Measurements from ENCODE around the gene MDH1B.

Gene MDH1B

GRCh38 chr2:206693399-206694137 lies 71.6 kb downstream of the MDH1B start:
- DNase-seq, result peak in 1 of 2 experiments; percentile 26

GRCh38 chr2:206692971-206693370 lies 72.2 kb downstream of the MDH1B start:
- DNase-seq, result no peak

- no peak for DNase-seq
Observed at GRCh38 chr2:206688990-206689389, 76.1 kb downstream of the MDH1B start.

GRCh38 chr2:206688453-206688852 lies 76.7 kb downstream of the MDH1B start:
- no peak for DNase-seq
